ENCODE results near the gene UACA.
"Not testable (repeated sequence)": the region's sequence is repeated elsewhere in the genome, so short reads cannot be mapped to it uniquely, and the experiment has no call there.

Gene UACA

GRCh38 chr15:70665599-70665998 lies 97.8 kb downstream of the UACA start:
- no peak for DNase-seq

- DNase-seq, result no peak
Measured at GRCh38 chr15:70664494-70664893, 98.9 kb downstream of the UACA start.

GRCh38 chr15:70663069-70663468 lies 100.3 kb downstream of the UACA start:
- DNase-seq, result not testable (repeated sequence)

- no peak for DNase-seq
Measured at GRCh38 chr15:70659662-70660061, 103.7 kb downstream of the UACA start.

- DNase-seq, result no peak
Measured at GRCh38 chr15:70658641-70659040, 104.7 kb downstream of the UACA start.

- DNase-seq, result no peak
Measured at GRCh38 chr15:70653426-70653825, 109.9 kb downstream of the UACA start.

GRCh38 chr15:70652341-70652740 lies 111.0 kb downstream of the UACA start:
- no peak for DNase-seq

- no peak for DNase-seq
Measured at GRCh38 chr15:70651303-70651845, 112.0 kb downstream of the UACA start.

- no peak for DNase-seq
Measured at GRCh38 chr15:70650567-70651302, 112.6 kb downstream of the UACA start.

- DNase-seq, result peak in 6 of 58 donors; percentile 4 to 51 (median 22)
Measured at GRCh38 chr15:70647396-70647795, 116.0 kb downstream of the UACA start.

- no peak for DNase-seq
Measured at GRCh38 chr15:70646169-70646568, 117.2 kb downstream of the UACA start.

GRCh38 chr15:70643783-70644125 lies 119.6 kb downstream of the UACA start:
- no peak for DNase-seq

GRCh38 chr15:70643106-70643782 lies 120.1 kb downstream of the UACA start:
- no peak for DNase-seq

- DNase-seq, result peak in 28 of 58 donors; percentile 2 to 57 (median 14)
Measured at GRCh38 chr15:70636540-70637165, 126.7 kb downstream of the UACA start.

- no peak for DNase-seq
Measured at GRCh38 chr15:70635895-70636294, 127.5 kb downstream of the UACA start.

- no peak for DNase-seq
Measured at GRCh38 chr15:70633991-70634390, 129.4 kb downstream of the UACA start.

GRCh38 chr15:70633103-70633831 lies 130.1 kb downstream of the UACA start:
- DNase-seq, result no peak

- no peak for DNase-seq
Measured at GRCh38 chr15:70632491-70633102, 130.8 kb downstream of the UACA start.

GRCh38 chr15:70632079-70632478 lies 131.3 kb downstream of the UACA start:
- DNase-seq, result no peak

GRCh38 chr15:70629735-70630273 lies 133.6 kb downstream of the UACA start:
- no peak for DNase-seq

- DNase-seq, result no peak
Measured at GRCh38 chr15:70628549-70628896, 134.8 kb downstream of the UACA start.

Measured in anterior cingulate cortex (tissue), 58 donors.